Stimulated activated CD8-positive, alpha-beta memory T cell treated with anti-CD3 and anti-CD28 coated beads, Interleukin-4, amount 100 ng/mL, for 48 hours (primary cell): ENCODE measurements around the gene TTL.
A peak's percentile ranks its signal among the peaks of the same experiment; 100 is the strongest.
"Not testable (repeated sequence)": the region's sequence is repeated elsewhere in the genome, so short reads cannot be mapped to it uniquely, and the experiment has no call there.

ENCODE experiments used
- DNase-seq: peaks from one replicate; pipeline ENCODE4 v3.0.0-alpha.2; 2020

TTL gene

GRCh38 chr2:112481528-112482233 lies at the start of gene TTL:
Gene TTL, plus strand, starts transcription at chr2:112482156. Its CDS starts 189 bp downstream, at chr2:112482345.
- peak; percentile 82 for DNase-seq

DNA sequence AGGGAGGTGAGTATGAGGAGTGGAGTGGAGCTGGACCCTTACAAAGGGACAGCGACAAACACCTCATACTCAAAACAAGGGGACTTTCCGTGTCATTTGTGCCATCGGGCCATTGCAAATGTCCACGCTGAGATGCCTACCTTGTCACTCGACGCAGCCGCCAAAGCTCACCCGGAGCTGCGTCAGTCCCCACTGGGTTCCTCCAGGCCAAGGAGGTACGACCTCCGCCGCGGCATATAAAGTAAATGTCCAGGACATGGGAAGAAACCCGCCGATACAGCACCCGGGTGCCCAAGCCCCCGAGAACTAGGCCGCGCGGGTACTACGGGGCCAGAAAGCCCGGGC lies 49.6 kb upstream of the TTL start:
- DNase-seq, result peak; percentile 28

- DNase-seq, result peak; percentile 48
Observed at GRCh38 chr2:112432735-112433479, 49.0 kb upstream of the TTL start.

DNA sequence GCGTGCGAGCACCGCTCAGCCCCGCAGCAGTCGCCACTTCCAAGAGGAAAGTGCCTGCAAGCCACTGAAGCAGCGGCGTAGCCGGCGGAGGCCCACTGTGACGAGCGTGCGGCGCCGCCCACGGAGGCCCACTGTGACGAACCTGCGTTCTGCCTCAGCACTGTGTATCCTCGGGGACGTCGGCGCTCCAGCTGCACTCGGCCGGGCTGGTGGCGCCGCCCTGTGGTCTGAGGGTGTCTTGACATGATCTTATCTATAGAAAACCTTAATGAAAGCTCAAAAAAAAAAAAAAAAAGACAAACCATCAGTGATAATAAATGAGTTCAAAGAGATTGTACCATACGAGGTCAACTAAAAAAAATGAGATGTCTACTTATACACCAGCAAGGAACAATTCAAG lies 48.5 kb upstream of the TTL start, which contains the start of gene RGPD8:
RGPD8 (minus strand) TSS at position 166 of the 400 bp plus-strand sequence. CDS start 192 bp downstream, outside the sequence.
- DNase-seq, result peak; percentile 86

DNA sequence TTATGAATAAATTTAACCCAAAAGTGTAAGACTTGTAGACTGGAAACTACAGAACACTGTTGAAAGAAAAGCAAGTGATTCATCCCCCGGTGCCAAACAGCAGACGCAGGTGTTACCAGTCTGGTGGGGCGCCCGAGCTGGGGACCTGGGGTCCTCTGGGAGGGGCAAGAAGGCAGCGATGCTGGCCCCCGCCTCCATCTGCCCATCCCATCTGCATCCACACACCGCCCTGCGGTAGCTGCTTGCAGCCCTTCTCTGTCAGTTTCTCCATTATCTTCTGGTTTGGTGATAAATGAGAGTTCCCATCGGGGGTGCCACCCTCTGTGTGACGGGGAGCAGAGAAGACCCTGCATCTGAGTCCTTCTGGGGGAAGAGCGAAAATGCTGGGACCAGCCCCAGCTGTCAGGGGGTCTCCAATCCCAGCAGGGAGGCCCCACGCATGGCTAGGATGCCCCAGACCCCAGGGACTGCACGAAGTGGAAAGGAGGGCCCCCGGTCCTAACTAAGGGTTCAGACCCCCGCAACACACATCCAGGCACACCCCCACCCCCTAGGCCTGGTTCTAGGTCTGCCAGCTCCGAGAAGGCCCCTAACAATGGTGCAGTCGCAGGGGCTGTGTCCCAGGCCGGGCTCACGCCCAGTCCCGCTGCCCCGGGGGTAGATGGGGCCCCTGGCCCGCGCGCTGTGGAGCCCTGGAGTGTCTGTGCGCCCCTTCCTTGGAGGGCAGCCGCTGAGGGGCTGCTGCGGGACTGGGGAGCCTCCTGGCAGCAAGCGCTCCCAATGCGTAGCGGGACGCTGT lies 47.8 kb upstream of the TTL start:
- DNase-seq, result no peak

GRCh38 chr2:112434890-112435715 lies 46.9 kb upstream of the TTL start:
- DNase-seq, result not testable (repeated sequence)

GRCh38 chr2:112435716-112436431 lies 46.1 kb upstream of the TTL start:
- not testable (repeated sequence) for DNase-seq

DNA sequence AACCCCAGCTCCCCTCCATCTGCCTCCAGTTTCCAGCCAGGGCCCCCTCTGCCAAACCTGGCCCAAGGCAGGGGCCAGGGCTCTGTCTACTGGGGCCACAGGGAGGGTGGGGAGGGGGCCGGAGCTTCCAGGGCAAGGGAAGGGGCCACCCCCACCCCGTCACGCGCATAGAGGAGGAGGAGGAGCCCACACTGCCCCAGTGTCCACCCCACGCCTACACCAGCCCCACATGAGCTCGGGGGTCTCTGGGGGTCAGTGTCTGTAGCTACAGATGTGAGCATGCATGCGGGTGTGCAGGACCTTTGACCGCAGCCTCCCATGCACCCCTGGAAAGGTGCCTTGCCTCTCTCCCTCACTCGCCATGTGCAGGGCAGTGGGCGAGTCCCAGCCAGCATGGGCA lies 45.0 kb upstream of the TTL start:
- DNase-seq, result not testable (repeated sequence)

GRCh38 chr2:112437405-112437831 lies 44.5 kb upstream of the TTL start:
- DNase-seq, result not testable (repeated sequence)

- DNase-seq, result not testable (repeated sequence)
Observed at GRCh38 chr2:112438603-112439261, 43.2 kb upstream of the TTL start.

DNA sequence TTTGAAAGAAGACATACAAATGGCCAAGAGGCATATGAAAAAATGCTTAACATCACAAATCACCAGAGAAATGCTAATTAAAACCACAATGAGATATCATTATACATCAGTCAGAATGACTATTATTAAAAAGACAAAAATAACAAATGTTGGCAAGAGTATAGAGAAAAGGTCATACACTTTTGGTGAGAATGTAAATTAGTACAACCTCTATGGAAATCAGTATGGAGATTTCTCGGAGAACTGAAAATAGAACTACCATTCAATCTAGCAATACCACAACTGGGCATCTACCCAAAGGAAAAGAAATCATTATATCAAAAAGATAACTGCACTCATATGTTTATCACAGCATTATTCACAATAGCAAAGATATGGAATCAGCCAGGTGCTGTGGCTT lies 37.7 kb upstream of the TTL start:
- not testable (repeated sequence) for DNase-seq

DNA sequence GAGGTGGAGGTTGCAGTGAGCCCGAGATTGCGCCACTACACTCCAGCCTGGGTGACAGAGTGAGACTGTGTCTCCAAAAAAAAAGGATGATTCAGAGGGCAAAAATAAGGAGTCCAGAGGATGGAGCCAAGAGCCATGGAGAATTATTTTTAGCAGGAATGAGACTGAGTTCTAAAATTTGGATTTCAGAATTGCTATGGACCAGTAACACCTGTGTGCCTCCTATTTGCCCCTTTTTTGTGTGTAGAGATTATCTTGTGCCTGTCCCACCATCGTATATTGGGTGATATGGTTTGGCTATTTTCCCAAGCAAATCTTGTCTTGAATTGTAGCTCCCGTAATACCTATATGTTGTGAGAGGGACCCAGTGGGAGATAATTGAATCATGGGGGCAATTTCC lies 32.1 kb upstream of the TTL start:
- no peak for DNase-seq

GRCh38 chr2:112451317-112451716 lies 30.6 kb upstream of the TTL start:
- DNase-seq, result no peak

DNA sequence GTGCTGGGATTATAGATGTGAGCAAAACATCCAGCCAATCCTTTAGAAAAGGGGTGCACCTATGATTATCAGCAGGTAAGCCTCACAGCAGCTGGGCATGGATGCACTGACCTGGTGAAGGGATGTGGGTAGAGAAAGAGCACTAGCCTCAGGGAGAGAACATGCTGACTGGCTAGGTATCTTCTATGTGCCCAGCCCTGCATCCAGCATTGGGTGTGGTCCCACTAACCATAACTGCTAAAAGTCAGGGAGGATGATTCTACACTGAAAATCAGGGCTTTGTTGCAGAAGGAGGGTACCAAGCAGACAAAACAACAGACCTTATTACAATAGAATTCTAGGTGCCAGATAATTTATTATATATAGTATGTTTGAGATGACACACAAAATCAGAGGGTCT lies 27.4 kb upstream of the TTL start:
- DNase-seq, result no peak

DNA sequence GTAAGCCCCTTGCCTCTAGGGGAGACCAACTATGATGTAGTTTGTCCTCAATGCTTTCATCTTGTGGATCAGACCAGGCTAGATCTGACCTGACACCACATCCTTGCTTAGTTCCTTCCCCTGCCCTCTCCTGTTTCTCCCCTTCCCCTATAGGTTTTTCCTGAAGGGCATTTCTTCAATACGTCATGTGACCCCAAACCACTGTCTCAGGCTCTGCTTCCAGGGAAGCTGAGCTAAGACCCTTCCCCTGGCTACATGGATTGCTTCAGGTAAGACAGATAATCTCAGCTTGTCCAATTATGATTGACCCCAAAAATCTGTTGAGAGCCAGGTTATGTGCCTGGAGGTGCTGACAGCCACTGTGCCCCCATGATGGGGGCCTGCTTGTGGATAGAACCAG lies 22.6 kb upstream of the TTL start:
- DNase-seq, result no peak

- DNase-seq, result no peak
Observed at GRCh38 chr2:112462178-112462577, 19.8 kb upstream of the TTL start.

- no peak for DNase-seq
Observed at GRCh38 chr2:112463256-112463655, 18.7 kb upstream of the TTL start.

DNA sequence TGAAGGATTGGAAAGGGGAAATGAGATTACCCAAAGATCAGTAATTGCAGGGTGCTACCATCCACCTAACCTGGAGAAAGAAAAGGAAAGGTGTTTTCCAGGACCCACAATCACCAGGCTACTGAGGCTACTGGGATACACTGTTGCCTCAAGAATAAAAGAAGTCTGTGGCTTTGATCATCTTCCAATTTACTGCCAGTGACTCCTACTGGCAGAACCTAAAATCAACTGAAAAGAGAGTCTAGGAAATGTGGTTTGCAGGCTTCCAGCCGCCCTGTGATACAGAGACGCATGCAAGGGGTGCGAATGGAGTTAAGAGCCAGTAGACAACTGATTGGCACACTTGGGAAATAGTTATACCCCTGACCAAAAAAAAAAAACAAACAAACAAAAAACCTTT lies 16.6 kb upstream of the TTL start:
- no peak for DNase-seq

DNA sequence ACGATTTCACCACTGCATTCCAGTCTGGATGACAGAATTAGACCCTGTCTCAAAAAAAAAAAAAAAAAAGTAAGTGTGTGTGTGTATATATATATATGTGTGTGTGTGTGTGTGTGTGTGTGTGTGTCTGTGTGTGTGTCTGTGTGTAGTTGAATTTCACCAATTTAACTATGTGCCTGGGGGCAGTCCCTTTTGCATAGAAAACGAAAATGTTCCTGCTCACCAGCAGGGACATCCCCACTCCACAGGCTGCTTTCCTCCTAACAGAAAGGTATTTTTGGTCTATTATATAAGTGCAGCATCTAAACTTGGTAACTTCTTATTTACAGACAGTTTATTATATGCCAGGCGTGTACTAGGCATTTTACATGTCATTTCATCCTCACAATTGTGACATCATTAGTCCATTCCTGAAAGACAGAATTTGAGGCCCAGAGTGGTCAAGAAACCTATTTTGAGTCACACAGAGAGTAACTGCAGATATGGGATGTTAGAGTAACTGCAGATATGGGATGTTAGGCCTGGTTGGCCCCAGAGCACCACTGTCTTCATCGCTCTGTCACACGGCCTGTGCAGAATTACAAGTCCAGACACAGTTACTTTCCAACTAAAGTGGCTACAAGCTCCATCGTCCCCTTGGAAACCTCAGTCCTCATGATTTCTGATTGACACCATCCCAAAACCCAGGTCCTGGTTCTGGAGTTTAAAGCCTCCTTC lies 9.3 kb upstream of the TTL start:
- DNase-seq, result no peak

DNA sequence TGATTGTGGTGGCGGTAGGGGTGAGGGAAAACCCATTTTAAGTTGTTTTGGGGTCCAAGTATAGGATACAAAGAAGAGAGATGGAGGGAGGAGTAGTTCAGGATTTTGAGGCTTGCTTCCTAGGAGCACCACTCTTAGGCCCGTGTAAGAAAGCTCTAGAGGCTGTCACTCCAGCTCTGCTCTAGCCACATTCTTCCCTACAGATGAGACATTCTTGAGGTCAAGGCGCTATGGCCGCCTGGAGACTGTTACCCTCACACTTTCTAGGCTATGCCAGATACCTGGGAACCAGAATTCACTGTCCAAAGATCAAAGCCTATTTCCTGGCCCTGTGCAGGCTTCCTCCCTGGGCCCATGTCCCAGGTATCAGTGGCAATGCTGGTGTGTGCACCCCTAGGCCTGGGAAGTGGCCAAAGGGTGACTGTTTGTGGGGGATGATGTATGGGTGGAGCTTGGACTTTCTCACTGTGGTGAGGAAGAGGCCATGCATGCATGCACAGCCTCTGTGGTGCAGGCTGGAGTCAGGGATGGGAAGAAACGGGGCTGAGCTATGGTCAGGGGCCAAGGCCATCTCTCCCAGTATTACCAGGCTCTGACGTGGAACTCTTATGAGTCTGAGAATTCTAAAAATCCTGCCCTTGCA lies 7.0 kb upstream of the TTL start:
- DNase-seq, result no peak
